ENCODE data around the gene RIMS3.
A peak's percentile ranks its signal among the peaks of the same experiment; 100 is the strongest.

RIMS3 gene

DNA sequence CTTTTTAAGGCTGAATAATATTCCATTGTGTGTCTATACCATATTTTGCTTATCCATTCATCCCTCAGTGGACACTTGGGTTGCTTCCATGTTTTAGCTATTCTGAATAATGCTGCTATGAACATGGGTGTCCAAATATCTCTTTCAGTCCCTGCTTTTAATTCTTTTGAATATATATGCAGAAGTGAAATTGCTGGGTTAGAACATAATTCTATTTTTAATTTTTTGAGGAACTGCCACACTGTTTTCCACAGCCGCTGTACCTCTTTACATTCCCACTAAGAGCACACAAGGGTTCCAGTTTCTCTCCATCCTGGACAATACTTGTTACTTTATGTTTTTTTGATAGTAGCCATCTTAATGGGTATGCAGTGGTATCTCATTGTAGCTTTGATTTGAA lies 65.6 kb downstream of the RIMS3 start:
- TF ChIP-seq, protein P1, sequence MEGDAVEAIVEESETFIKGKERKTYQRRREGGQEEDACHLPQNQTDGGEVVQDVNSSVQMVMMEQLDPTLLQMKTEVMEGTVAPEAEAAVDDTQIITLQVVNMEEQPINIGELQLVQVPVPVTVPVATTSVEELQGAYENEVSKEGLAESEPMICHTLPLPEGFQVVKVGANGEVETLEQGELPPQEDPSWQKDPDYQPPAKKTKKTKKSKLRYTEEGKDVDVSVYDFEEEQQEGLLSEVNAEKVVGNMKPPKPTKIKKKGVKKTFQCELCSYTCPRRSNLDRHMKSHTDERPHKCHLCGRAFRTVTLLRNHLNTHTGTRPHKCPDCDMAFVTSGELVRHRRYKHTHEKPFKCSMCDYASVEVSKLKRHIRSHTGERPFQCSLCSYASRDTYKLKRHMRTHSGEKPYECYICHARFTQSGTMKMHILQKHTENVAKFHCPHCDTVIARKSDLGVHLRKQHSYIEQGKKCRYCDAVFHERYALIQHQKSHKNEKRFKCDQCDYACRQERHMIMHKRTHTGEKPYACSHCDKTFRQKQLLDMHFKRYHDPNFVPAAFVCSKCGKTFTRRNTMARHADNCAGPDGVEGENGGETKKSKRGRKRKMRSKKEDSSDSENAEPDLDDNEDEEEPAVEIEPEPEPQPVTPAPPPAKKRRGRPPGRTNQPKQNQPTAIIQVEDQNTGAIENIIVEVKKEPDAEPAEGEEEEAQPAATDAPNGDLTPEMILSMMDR (conservative IDR thresholded peaks at IDR 0.05; ENCODE audit: low read length) = no peak
- DNase-seq (ENCODE audit: low read depth) = no peak
- no peak overlapping the region for H3K4me3 ChIP-seq (ENCODE audit: low read length)

DNA sequence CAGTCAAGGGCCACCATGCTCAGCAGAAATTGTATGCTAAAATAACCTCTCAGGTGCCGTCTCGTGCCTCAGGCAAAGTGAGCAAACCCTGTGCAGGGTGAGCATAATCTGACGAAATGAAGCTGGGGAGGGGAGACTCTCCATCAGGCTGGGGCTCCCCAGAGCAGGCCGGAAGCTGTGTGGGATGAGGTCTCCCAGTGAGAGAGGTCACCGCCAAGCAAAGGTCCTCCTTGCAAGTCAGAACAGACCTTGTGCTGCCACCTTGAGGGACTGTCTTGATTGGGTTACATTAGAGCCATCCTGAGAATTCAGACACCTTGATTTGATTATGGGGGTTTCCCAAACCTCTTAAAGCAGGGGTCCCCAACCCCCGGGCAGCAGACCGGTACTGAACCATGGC lies 69.9 kb downstream of the RIMS3 start:
- no peak for DNase-seq (ENCODE audit: low read depth)
- no peak overlapping the region for H3K4me3 ChIP-seq (ENCODE audit: low read length)
- TF ChIP-seq, protein P1 (conservative IDR thresholded peaks at IDR 0.05; ENCODE audit: low read length) = no peak

DNA sequence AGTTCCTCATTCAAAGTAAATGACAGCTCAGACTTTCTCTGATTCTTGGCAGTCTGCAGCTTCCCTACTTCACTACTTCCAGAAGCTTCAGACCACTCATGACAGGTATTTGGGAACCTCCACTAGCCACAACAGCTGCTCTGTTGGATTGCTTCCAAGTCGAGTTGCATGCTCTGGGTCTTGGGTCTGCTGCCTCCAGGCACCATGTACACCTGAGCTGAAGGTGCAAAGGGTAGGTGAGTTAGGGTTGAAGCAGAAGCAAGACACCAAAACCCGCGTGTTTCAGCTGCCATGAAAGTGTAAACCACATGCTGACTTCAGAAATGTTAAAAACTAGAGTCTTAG lies 71.3 kb downstream of the RIMS3 start:
- no peak overlapping the region for H3K4me3 ChIP-seq (ENCODE audit: low read length)
- TF ChIP-seq, protein P1 (conservative IDR thresholded peaks at IDR 0.05; ENCODE audit: low read length) = no peak
- DNase-seq (ENCODE audit: low read depth) = no peak

DNA sequence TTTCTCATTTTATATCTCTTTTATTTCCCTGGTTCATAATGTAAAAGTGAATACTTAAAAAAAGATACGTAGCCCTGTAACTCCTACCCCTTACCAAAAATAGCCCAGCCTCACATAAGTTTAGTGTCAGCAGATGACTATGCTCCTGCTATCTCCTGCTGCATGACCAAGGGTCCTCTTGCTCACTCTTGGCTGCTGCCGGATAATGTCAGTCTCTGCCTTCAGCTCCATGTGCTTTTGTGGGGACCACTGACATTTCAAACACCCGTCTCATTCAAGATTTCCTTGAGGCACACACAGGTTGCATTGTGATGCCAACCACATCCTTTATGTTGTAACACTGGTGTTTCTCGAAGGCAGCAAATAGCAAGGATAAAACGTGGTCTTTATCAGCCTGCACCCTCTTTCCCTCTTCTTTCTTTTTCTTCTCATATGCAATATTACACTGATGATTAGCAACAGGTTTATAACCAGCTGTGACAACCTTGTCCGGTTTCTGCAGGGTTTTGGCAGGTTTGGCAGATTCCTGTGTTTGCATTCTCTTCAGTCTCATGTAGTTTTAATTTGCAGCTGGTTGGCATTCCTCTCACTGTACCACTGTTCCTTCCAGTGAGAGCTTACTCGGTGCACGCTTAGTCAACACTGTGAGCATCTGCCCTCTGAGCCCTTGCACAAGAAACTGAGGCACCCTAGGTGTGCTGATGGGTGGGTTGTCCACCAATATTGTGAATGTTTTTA lies 71.9 kb downstream of the RIMS3 start:
- TF ChIP-seq, protein P1 (conservative IDR thresholded peaks at IDR 0.05; ENCODE audit: low read length) = no peak
- DNase-seq (ENCODE audit: low read depth) = peak; percentile 39
- H3K4me3 ChIP-seq (ENCODE audit: low read length) = no peak overlapping the region

DNA sequence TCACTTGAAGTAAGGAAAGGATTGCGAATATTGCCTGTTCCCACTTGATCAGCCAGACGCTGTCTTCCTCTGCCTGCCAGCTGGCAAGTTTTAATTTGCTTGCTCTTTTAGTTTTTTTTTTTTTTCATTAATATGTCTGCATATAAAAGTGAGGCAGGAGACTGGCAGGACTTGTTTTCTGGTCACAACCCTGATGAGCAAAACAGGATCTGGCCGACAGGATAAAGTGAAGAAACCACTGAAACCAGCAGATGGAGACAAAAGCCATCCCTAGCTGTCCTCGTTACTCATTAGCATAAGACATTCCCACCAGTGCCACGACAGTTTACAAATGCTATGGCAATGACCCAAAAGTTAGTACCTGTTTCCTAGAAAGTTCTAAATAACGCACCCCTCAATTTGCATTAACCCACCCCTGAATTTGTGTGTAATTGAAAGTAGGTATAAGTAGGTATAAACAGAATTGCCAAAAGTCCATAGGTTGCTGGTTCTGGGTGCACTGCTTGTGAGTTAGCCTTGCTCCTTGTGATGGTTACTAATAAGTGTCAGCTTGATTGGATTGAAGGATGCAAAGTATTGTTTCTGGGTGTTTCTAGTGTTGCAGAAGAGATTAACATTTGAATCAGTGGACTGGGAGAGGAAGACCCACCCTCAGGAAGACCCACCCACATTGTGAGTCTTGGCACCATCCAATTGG lies 73.2 kb downstream of the RIMS3 start:
- peak; percentile 33 for DNase-seq (ENCODE audit: low read depth)
- H3K4me3 ChIP-seq (ENCODE audit: low read length) = no peak overlapping the region
- TF ChIP-seq, protein P1 (conservative IDR thresholded peaks at IDR 0.05; ENCODE audit: low read length) = peak; percentile 54

DNA sequence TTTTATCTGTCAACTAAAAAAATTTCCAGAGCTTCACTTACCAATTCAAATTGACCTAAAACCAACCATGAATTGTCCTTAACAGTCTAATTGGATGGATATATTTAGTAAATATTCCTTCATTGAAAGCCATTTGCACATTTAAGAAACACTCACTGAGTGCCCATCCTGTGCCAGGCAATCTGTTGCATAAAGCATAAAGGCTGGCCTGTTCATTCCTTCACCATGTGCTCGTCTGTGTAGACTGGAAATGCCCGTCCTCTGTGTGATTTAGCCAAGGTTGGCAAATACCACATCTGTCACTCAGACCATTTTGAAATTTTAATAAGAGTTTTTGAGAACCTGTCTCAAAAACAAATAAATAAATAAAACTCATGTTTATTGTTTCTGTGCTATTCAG lies 76.9 kb downstream of the RIMS3 start:
- H3K4me3 ChIP-seq (ENCODE audit: low read length) = no peak overlapping the region
- DNase-seq (ENCODE audit: low read depth) = no peak
- TF ChIP-seq, protein P1 (conservative IDR thresholded peaks at IDR 0.05; ENCODE audit: low read length) = no peak

DNA sequence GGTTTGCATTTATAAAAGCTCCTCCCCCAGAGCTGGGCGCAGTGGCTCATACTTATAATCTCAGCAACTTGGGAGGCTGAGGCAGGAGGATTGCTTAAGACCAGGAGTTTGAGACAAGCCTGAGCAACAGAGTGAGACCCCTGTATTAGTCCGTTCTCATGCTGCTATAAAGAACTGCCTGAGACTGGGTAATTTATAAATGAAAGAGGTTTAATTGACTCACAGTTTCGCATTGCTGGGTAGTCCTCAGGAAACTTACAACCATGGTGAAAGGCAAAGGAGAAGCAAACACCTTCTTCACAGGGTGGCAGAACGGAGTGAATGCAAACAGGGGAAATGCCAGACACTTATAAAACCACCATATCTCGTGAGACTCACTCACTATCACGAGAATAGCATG lies 81.5 kb downstream of the RIMS3 start:
- TF ChIP-seq, protein P1 (conservative IDR thresholded peaks at IDR 0.05; ENCODE audit: low read length) = no peak
- no peak for DNase-seq (ENCODE audit: low read depth)
- no peak overlapping the region for H3K4me3 ChIP-seq (ENCODE audit: low read length)
